ENCODE data around the gene ZNF319.
"Not testable (repeated sequence)": the region's sequence is repeated elsewhere in the genome, so short reads cannot be mapped to it uniquely, and the experiment has no call there.

Gene ZNF319

DNA sequence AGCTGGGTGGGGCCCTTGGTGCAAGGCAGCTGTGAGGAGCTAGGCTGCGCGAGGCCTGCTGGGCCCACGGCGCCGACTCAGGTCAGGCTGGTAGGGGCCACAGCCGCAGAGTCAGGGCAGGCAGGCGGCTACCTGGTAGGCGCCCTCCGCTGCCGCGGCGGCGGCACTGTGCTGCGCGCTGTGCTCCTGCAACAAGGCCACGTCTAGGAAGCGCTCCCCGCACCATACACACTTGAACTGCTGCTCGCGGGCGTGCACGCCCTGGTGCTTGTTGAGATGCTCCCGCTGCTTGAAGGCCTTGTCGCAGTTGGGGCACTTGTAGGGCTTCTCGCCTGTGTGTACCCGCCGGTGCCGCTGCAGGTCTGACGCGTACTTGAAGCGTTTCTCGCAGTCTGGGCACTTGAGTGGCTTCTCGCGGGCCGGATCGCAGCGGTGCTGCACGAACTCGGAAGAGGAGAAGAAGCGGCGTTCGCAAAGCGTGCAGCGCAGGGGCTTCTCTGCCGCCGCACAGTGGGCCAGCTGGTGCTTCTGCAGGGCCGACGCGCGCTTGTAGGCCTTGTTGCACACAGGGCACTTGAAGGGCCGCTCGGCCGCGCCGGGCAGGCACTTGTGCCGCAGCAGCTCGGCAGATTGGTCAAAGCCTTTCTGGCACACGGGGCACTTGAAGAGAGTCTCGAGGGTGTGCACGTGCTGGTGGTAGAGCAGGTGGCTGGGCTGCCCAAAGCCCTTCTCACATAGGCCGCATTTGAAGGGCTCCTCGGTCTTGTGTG is 3.9 kb downstream of the ZNF319 start:
- no peak for DNase-seq

DNA sequence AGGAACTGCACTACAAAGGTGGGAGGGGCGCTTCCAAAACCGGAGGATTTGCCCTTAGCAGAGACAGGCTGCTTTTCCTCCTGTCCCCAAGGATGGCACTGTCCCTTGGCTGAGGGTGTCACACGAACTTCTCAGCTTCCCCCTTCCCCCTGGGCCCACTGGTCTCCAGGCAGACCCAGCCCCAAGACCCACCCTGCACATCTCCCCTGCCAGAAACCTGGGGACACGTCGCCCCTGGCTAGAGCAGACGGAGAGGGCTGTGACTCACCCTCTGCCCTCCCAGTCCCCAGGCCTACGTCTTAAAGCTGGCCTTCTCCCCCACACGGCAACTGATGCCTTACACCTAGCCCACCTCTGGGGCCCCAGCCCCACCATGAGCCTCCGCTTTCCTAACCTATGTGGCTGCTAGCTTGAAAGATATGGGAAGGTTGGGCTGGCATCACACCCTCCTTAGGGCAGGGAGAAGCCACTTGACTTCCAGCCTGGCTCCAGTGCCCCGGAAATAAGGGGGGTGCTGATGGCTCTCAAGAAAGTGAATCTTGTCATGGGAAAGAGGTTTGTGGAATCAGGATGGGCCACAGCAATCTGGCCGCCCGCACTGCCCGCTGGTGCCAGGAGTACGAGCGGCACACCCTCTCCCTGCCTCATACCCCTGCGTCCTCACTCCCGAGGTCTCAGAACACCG is 4.6 kb downstream of the ZNF319 start:
- DNase-seq = no peak

DNA sequence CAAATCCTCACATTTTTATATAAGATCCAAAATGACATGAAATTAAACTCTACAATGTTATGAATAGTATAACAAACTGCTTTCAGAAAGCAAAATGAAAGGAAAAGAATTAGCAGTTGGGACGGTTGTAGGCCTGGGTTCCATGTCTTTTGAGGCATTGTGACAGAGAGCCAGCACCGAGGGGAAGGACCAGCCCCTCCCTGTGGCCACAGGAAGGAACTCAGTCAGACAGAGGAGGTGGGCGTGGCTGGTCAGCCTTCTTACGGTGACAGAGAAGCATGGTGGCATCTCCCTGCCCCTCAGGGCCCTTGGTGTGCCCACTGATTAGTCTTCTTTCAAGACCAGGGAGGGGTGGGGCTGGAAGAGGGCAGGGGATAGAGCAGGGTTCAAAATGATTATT is 5.7 kb downstream of the ZNF319 start:
- peak; percentile 26 for DNase-seq

DNA sequence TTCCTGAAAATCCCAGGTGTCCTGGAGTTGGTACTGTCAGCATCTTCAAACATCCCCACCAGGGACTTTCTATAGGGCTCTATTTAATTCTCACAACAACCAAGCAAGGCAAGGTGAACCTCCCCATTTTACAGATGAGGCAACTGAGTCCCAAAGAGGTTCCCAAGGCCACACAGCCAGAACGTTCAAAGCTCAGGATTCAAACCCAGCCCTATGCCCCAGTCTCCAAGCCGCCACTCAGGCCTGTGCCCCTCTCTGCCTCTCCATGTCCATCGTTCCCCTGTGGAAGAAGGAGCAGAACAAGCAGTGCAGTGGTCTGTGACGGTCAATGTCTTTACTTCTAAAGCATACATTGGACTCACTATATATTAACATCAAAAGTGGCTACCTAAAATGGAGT is 6.1 kb downstream of the ZNF319 start:
- DNase-seq = no peak

- no peak for DNase-seq
Measured at GRCh38 chr16:57993897-57994296, 6.6 kb downstream of the ZNF319 start.

- DNase-seq = no peak
Measured at GRCh38 chr16:57993438-57993837, 7.0 kb downstream of the ZNF319 start.

DNA sequence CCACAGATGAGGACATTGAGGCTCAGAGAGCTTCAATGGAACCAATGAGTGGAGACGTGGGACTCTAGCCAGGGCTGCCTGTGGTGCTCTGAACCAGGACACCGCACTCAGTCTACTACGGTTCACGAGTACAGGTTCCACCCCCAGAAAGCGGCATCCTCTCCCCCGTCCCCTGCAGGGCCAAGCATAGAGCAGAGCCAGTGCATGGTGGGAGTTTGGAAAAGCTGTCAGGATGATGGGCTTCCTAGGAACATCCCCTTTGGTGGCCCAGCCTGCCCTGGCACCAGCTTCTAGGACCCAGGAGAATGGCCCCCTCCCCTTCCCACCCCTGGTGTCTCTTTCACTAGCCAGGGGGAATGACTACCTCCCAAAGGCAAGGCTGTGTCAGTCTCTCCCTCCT is 8.4 kb downstream of the ZNF319 start:
- no peak for DNase-seq

GRCh38 chr16:57991551-57992059 is 8.9 kb downstream of the ZNF319 start:
- DNase-seq = no peak

- no peak for DNase-seq
Measured at GRCh38 chr16:57988929-57989328, 11.5 kb downstream of the ZNF319 start.

GRCh38 chr16:57987441-57988177 is 12.9 kb downstream of the ZNF319 start:
- DNase-seq = no peak

DNA sequence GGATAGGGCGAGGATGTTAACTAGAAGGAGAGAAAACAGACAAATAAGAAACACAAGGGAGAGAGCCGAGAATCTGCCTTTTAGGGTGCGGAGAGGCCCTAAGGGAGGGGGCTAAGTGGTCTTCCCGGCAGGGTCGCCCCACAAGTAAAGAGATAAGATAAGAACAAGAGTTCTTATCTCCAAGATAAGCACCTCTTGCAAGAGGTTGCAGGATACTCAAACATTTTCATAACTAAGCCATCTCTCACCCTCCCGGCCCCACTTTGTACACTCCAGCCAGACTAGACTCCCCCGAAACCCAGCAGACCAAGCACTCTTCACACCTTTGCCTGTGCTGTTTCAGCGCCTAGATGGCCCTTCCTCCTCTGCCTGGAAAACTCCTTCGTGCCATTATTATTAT is 14.3 kb downstream of the ZNF319 start:
- no peak for DNase-seq

DNA sequence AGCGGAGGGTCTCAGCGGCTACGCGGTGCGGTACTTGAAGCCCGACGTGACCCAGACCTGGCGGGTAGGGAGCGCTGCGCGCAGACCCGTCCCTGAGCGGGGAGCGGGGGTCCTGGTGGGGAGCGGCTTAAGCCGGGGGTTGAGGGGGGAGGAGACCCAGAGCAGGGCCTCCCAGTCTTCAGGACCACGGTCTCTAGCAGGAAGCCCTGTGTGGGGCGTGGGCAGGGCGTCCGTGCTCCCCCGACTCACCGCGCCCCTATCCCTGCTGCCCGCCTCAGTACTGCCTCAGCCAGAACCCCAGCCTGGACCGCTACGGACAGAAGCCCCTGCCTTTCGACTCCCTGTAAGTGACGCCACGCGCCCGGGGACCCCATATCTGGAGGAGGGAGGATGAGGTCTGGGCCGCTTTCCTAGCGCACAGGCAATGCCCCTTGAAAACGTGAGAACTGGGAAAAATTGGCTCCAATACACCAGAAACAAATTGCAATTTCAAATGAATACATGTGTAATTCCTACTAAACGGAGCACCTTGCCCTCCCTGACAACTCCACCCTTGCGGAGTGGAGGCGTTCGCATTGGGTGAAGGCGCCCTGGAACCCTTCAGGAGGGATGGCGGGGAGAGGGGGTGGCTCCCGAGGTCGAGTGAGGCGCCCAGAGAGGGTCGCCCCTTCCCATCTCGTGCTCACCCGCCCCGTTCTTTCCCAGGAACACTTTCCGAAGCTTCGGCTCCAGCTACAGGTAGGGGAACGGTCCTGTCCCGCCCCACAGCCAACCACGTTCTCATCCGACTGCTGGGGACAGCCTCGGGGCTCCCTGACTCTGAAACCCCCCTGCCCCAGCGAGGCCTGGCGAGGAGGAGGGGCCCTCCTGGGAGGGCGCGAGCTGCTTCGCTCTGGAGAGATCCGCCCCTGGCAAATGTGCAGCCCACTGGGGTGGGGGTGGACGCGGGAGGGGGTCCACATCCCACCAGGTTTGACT is 15.0 kb downstream of the ZNF319 start:
- no peak for DNase-seq

DNA sequence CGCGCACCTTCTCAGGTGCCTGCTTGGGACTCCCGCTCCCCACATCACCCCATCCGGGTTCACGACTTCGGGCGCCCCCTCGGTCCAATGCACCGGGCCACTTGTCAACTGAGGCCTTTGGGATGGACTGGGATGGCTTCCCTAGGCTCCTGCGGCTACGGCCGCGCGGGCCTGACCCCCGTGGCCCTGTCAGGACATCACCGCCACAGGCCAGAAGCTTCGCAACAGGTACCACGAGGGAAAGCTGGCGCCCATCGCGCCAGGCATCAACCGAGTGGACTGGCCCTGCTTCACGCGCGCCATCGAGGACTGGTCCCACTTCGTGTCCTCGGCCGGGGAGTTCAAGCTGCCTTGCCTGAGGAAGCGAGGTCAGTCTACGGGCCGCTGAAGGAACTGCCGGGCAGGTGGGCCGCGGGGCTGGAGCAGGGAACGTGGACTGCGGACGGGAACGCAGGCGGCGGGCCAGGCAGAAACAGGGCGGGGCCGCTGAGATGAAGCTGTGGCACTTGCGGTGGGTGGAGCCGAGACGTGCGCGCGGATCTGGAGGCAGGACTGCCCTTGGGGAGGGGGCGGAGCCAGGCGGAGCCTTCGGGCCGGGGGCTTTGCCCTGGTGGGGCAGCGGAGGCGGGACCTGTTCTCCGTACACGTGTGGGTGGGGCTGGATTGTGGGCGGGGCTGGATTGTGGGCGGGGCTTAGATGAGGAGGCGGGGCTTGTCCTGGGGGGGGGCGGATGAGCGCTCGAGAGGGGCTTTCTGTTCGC is 15.8 kb downstream of the ZNF319 start:
- DNase-seq = peak; percentile 7

DNA sequence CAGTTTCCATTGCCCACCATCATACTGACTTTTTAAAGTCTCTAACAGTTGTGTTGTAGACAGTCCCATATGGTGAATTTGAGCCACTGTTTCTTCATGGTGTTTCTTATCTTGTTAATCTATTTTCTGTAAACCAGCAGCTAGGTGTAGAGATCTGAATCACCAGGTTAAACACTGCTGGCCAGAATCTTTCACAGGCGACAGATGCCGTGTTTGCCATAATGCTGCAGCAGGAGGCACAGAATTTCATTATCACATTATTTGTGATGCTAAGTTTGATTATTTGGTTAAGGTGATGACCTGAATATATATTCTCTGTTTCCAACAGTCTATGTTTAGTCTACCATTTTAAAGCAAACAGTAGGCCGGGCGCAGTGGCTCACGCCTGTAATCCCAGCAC is 18.1 kb downstream of the ZNF319 start:
- DNase-seq = no peak

DNA sequence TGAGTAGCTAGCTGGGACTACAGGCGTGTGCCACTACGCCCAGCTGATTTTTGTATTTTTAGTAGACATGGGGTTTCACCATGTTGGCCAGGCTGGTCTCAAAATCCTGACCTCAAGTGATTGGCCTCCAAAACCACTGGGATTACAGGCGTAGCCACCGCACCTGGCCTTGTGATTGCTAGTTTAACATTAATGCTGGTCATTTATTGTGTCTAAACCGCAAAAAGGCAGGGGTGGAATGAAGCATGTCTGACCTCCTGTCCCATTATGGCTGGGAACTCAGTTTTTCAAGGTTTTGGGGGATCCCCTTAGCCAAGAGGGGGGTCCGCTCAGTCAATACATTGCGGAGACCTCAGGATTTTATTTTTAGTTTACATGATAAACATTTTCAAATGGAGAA is 18.8 kb downstream of the ZNF319 start:
- no peak for DNase-seq

DNA sequence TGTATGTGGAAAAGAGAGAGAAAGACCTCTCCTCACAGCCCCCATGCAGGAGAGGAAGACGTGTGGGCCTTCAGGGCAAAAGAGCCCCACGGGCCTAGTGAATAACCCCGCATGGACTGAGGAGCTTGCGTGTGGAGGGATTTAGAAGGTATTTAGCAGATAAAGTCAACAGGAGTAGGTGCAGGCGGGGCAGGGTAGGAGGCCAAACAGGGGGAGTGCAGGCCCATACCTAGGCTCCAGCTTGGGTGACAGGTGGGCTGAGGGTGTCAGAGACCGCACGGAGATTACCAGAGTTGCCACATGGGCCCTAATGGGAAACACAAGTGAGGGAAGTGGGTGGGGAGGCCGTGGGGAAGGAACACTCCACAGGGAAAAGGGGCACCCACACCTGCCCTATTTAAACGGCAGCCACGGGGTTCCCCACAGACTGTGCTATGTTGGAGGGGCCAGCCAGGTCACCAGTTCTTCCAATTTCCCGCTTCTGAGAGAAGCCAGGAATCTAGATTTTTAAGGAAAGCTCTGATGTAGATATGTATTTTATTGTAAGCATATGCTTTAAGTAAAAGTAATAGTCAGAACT is 21.4 kb downstream of the ZNF319 start:
- DNase-seq = no peak

- DNase-seq = not testable (repeated sequence)
Measured at GRCh38 chr16:57978070-57978465, 22.4 kb downstream of the ZNF319 start.

DNA sequence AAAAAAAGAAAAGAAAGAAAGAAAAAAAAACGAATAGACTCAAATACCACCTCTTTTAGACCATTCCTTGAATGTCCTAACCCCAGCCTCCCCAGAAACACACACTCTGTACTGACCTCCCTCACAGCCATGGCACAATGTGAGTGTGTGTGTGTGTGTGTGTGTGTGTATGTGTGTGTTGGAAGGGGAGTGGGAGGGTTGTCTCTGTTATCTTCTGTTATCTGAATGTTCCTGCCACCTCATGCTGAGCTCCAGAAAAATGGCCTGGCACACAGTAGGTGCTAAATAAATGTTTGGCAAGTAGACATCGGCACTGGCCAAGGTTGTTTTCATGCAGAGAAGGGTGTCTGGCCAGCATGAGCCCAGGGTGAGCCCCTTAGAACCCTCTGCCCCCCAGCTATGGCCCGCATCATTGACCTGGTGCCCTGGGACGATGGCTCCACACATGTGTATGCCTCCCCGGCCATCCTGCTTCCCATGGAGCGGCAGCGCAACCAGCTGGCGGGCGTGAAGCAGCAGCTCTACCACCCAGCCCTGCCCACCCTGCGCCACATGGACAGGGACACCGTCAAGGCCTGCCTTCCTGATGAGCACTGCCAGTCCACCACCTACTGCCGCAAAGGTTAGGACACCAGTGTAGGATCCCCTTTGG is 22.9 kb downstream of the ZNF319 start:
- no peak for DNase-seq

GRCh38 chr16:57976331-57976796 is 24.1 kb downstream of the ZNF319 start:
- no peak for DNase-seq

GRCh38 chr16:57972306-57972705 is 28.2 kb downstream of the ZNF319 start:
- DNase-seq = no peak

GRCh38 chr16:57971848-57972247 is 28.6 kb downstream of the ZNF319 start:
- DNase-seq = no peak

Data from HCEC 1CT (cell line).